ENCODE data around the gene WFDC6.
"Not testable (repeated sequence)": the region's sequence is repeated elsewhere in the genome, so short reads cannot be mapped to it uniquely, and the experiment has no call there.

The WFDC6 gene

DNA sequence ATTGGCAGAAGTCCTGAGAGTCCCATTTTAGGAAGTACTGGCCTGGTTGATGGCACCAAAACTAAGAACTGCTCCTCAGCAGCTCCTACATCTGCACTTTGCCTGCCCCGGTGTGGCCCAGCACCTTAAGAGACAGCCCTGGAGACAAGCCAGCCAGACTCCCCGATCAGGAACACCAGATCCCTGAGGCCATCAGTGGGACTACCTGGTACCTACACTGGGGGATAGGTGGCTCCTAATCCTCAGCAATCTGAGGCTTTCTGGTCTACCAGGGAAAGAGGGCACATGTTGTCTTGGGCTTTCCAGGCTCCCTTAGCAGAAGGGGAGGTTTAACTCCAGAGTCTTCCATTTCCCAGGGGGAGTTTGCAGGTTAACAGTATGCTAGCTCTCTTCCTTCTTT lies at the start of gene WFDC6:
Gene WFDC6, minus strand, starts transcription at position 101 of the 400 bp plus-strand sequence. Its CDS starts 75 bp downstream, at position 26.
- no peak for DNase-seq (ENCODE audit: low spot score)

GRCh38 chr20:45588800-45589199 lies 49.5 kb upstream of the WFDC6 start:
- DNase-seq (ENCODE audit: low spot score) = no peak

DNA sequence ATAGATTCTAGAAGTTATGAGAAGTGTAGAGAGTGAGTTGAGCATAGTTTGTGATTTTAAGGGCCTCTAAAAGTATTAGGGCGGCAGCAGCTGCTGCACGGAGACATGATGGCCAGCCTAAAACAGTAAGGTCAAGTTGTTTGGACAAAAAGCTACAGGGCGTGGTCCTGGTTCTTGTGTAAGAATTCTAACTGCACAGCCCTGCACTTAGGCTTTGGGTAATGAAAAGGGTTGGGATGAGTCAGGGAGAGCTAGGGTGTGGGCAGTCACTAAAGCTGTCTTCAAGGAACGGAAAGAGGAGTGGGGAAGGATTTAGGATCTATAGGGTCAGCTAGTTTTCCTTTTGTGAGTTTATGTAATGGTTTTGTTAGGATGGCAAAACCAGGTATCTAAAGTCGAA lies 46.7 kb upstream of the WFDC6 start:
- not testable (repeated sequence) for DNase-seq (ENCODE audit: low spot score)

DNA sequence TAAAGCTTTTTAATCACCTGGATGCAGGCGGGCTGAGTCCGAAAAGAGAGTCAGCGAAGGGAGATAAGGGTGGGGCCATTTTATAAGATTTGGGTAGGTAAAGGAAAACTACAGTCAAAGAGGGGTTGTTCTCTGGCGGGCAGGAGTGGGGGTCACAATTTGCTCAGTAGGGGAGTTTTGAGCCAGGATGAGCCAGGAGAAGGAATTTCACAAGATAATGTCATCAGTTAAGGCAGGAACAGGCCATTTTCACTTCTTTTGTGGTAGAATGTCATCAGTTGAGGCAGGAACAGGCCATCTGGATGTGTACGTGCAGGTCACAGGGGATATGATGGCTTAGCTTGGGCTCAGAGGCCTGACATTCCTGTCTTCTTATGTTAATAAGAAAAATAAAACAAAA lies 45.0 kb upstream of the WFDC6 start:
- not testable (repeated sequence) for DNase-seq (ENCODE audit: low spot score)

- DNase-seq (ENCODE audit: low spot score) = no peak
These were observed 44.2 kb upstream of the WFDC6 start for GRCh38 chr20:45583502-45583901.

DNA sequence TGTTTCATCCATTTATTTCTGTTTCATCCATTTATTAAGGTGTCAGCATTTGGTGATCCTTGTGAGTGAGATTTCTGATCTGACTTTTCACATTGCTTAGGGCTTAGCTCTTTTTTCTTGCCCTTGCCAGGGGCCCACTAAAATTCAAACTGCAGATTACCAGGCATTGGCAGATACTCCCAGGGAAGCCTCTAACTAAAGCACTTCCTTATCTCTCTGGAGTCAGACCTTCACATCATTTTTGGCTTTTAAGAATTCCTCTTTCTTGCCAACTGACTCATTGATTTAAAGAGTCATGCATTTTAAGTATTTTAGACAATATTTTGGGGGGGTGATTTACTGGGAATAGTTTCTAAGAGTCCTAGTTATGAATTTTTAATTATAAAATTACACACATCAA lies 42.4 kb upstream of the WFDC6 start:
- no peak for DNase-seq (ENCODE audit: low spot score)

DNA sequence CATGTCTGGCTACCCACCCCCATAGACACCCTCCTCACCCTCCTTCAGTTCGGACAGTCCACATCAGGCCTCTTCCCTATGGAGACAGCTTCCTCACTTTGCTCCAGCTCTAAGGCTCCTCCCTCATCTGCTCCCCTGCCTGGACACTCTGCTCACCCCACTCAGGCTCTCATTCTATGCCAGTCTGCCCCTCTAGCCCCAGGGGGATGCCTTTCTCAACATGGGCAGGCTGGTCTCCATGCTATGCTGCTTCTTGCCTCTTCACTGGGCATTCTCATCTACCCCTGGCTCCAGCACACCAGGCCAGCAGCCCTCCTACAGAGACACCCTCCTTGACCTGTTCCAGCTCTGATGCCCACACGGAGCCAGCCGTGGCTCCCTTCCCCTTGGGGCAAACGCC lies 39.9 kb upstream of the WFDC6 start, which contains the start of gene WFDC8:
Gene WFDC8, minus strand, starts transcription at position 101 of the 400 bp plus-strand sequence. Its CDS starts 37 bp downstream, at position 64.
- no peak for DNase-seq (ENCODE audit: low spot score)

- DNase-seq (ENCODE audit: low spot score) = no peak
These were observed 38.9 kb upstream of the WFDC6 start for GRCh38 chr20:45578231-45578630.

- no peak for DNase-seq (ENCODE audit: low spot score)
These were observed 37.7 kb upstream of the WFDC6 start for GRCh38 chr20:45576995-45577394.

DNA sequence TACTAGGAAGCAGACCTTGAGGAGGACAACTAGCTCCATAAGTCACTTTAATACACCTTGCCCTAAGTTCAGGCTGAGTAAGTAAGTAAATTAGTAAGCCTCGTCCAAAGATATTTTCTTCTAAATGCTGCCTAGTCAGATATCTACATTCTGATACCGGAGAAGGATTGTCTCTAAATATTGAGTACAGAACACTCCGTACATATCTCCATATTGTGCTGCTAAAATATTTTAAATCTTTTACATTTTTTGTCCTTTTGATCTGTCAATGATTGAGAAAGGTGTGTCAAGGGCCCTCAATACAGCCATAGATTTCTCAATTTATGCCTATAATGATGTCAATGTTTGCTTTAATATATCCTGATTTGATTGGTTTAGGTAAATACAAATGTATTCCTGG lies 36.6 kb upstream of the WFDC6 start:
- DNase-seq (ENCODE audit: low spot score) = no peak

GRCh38 chr20:45569650-45570049 lies 30.4 kb upstream of the WFDC6 start:
- DNase-seq (ENCODE audit: low spot score) = not testable (repeated sequence)

DNA sequence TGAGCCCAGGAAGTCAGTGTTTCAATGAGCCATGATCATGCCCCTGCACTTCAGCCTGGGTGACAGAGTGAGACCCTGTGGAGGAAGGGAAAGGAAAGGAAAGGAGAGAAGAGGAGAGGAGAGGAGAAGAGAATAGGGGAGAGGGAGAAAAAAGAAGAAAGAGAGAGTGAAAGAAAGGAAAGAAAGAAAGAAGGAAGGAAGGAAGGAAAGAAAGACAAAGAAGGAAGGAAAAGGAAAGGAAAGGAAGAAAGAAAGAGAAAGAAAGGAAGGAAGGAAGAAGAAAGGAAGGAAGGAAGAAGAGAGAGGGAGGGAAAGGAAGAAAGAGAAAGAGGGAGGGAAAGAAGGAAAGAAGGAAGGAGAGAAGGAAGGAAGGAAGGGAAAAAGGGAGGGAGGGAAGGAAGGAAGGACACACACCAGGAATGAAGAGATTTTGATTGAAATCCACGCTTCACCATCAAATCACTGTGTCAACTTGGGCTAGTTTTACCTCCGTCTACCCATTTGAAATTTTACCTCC lies 25.5 kb upstream of the WFDC6 start:
- no peak for DNase-seq (ENCODE audit: low spot score)

- DNase-seq (ENCODE audit: low spot score) = no peak
These were observed 15.9 kb upstream of the WFDC6 start for GRCh38 chr20:45555198-45555597.

- no peak for DNase-seq (ENCODE audit: low spot score)
These were observed 13.2 kb upstream of the WFDC6 start for GRCh38 chr20:45552456-45552855.

GRCh38 chr20:45550765-45551164 lies 11.5 kb upstream of the WFDC6 start:
- DNase-seq (ENCODE audit: low spot score) = no peak

- DNase-seq (ENCODE audit: low spot score) = no peak
These were observed 9.1 kb upstream of the WFDC6 start for GRCh38 chr20:45548410-45548809.

DNA sequence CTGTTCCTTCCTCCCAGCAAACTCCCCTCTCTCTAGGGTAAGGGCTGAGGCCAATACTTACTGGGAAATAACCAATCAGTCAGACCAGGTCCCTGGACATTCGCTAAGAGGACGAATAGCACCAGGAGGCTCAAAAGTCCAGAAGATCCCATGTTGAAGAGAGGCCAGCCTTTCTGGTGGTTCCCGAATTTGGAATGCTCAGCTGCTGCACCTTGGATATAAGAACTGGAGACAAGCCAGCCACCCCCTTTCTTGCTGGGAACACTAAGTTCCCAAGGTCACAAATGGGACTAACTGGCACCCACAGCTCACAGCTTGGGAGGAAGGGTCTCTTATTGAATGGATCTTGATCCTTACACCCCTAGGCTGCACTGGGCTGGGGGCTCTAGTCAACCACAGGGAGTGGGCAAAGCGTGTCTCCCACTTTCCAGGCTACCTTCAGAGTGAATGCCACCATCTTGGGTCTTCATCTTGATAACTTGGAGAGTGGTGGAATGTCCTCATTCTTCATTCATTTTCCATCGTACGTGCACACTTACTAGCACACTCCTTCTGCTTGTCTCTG lies 8.0 kb upstream of the WFDC6 start, which contains the start of gene EPPIN:
Gene EPPIN, minus strand, starts transcription at position 196 of the 565 bp plus-strand sequence. Its CDS starts 44 bp downstream, at position 152.
- DNase-seq (ENCODE audit: low spot score) = no peak

DNA sequence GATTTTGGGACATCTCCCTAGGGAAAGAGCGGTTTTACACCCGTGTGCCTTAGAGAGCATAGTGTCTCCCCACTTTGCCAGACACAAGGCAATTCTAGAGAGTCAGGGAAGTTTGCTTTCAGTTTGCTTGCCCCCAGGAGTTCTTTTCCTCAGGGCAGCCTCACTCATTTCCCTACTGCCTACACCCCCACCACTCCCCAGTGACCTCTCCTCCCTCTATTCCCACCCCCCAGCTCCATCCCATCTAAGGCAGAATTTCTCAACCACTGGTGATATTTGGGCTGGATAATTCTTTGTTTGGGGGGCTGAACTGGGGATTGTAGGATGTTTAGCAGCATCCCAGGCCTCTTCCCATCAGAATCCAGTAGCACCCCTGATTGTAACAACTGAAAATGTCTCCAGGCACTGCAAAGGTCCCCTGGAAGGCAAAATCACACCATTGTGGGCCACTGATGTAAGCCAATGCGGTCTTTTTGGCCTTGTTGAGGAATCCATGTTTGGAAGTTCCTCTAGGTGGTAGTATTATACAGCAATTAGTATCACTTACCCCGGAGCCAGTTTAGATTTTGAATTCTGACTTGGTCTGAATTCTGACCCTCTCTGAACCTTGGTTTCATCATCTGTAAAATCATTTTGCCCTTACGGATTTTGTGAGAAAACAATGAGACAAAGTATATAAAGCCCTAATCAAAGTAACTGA lies 6.6 kb upstream of the WFDC6 start:
- peak; percentile 12 for DNase-seq (ENCODE audit: low spot score)

- no peak for DNase-seq (ENCODE audit: low spot score)
These were observed 6.1 kb upstream of the WFDC6 start for GRCh38 chr20:45545351-45545750.

GRCh38 chr20:45538209-45538799 lies 978 bp downstream of the WFDC6 start:
- no peak for DNase-seq (ENCODE audit: low spot score)

DNA sequence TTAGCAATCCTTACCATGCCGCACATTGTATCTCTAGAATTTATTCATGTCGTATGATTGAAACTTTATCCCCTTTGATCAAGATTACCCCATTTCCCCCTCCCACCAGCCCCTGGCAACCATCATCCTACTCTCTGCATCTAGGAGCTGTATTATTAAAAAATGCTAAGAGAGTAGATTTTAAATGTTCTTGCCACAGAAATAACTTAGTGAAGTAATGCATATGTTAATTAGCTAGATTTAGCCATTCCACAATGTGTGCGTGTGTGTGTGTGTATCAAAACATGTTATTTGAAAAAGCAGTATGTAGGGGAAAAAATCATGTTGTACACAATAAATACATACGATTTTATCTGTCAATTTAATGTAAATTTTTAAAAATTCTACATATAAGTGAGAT lies 12.0 kb downstream of the WFDC6 start:
- no peak for DNase-seq (ENCODE audit: low spot score)

GRCh38 chr20:45523821-45524220 lies 15.5 kb downstream of the WFDC6 start:
- no peak for DNase-seq (ENCODE audit: low spot score)

GRCh38 chr20:45518282-45518681 lies 21.0 kb downstream of the WFDC6 start:
- no peak for DNase-seq (ENCODE audit: low spot score)
